HepG2 (cell line): Measurements from ENCODE around the gene KLF12.

Source experiments
- CCDC6 ChIP-seq: sonication (generic); formaldehyde crosslinking; IDR thresholded peaks from 2 replicates; pipeline ENCODE4 v1.8.1; 2022; ENCODE audit warnings: mild to moderate bottlenecking, missing genetic modification reagents, moderate library complexity
- EZH2 ChIP-seq: conservative IDR thresholded peaks from 2 replicates; pipeline ENCODE4 v1.6.1; 2012; ENCODE audit warnings: mild to moderate bottlenecking, low read depth, low read length, moderate library complexity
- IRX3 ChIP-seq: sonication (generic); formaldehyde crosslinking; IDR thresholded peaks from 2 replicates; pipeline ENCODE4 v1.8.1; 2023; ENCODE audit warnings: mild to moderate bottlenecking, low read depth, missing genetic modification reagents, borderline replicate concordance
- JUND ChIP-seq: sonication (generic); formaldehyde crosslinking; IDR thresholded peaks from 2 replicates; pipeline ENCODE4 v1.8.0; 2022; ENCODE audit warnings: mild to moderate bottlenecking, missing genetic modification reagents
- POLR2A ChIP-seq, 2 experiments: IDR thresholded peaks; 2 replicates each; pipeline ENCODE4 v1.6.1; 2011; ENCODE audit warnings: low read depth in 2 of 2, low read length in 2 of 2, mild to moderate bottlenecking in 1 of 2, moderate library complexity in 1 of 2; ENCODE audit not compliant: insufficient read depth in 1 of 2
- SAFB2 ChIP-seq: sonication (generic); formaldehyde crosslinking; IDR thresholded peaks from 2 replicates; pipeline ENCODE4 v1.5.1; 2020; ENCODE audit warnings: missing genetic modification reagents, low read depth, mild to moderate bottlenecking, borderline replicate concordance
- SNAPC2 ChIP-seq: sonication (generic); formaldehyde crosslinking; IDR thresholded peaks from 2 replicates; pipeline ENCODE4 v1.8.1; 2022; ENCODE audit warnings: mild to moderate bottlenecking, missing genetic modification reagents
- SRSF1 ChIP-seq: fragments of 200-400 bp; formaldehyde crosslinking; optimal IDR thresholded peaks from 2 replicates; pipeline ENCODE3; 2017; ENCODE audit warnings: mild to moderate bottlenecking, low read depth, low read length, moderate library complexity
- TAF15 ChIP-seq: fragments of 200-400 bp; formaldehyde crosslinking; IDR thresholded peaks from one replicate; pipeline ENCODE4 v1.6.1; 2018; ENCODE audit warnings: mild to moderate bottlenecking, low read depth, low read length; ENCODE audit not compliant: poor library complexity, severe bottlenecking
- TBL1XR1 ChIP-seq: fragments of 150-350 bp; IDR thresholded peaks from 2 replicates; pipeline ENCODE4 v1.6.1; 2014; ENCODE audit warnings: borderline replicate concordance, low read length; ENCODE audit not compliant: partially characterized antibody
- ZBTB20 ChIP-seq: sonication (generic); formaldehyde crosslinking; IDR thresholded peaks from 2 replicates; pipeline ENCODE4 v1.8.1; 2023; ENCODE audit warnings: missing genetic modification reagents, low read depth, mild to moderate bottlenecking, borderline replicate concordance
- ZSCAN22 ChIP-seq: sonication (generic); formaldehyde crosslinking; IDR thresholded peaks from 2 replicates; pipeline ENCODE4 v1.4.0; 2020; ENCODE audit warnings: mild to moderate bottlenecking, missing genetic modification reagents
- TF ChIP-seq, protein P1 (sequence below): IDR thresholded peaks from 2 replicates; pipeline ENCODE4 v1.6.1; 2012; ENCODE audit warnings: inconsistent platforms

DNA sequence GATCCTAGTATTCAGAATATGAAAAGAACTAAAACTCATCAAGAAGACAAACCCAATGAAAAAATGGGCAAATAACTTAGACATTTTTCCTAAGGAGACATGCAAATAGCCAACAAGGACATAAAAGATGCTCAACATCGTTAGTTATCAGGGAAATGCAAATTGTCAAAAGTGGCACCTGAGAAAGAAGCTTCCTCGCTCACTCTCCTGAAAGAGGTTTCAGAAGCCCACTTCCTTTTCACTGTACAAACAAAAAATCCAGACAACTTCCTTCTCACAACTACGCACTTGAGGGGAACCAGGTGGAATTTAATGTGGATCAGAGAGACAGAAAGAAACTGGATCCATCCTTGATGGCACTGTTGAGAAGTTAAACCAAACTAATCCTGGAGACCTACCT is 41.5 kb downstream of the KLF12 start:
- TF ChIP-seq POLR2A (IDR thresholded peaks at IDR 0.05; ENCODE audit: insufficient read depth in 1 of 2, low read depth in 2 of 2, low read length in 2 of 2) (no peak), SNAPC2 (CRISPR knock-in tag) (no peak), ZBTB20 (CRISPR knock-in tag) (no peak), JUND (CRISPR knock-in tag) (no peak), ZSCAN22 (CRISPR knock-in tag) (no peak), TAF15 (no peak), IRX3 (no peak), EZH2 (no peak), SAFB2 (no peak), SRSF1 (no peak), TBL1XR1 (no peak), CCDC6 (CRISPR knock-in tag) (no peak)
- TF ChIP-seq, protein P1, sequence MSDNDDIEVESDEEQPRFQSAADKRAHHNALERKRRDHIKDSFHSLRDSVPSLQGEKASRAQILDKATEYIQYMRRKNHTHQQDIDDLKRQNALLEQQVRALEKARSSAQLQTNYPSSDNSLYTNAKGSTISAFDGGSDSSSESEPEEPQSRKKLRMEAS: no peak
